Mesodermal cell (in vitro differentiated cells): ENCODE data around the gene QRFP.

Experiments
- H3K27ac ChIP-seq: 2 replicates; pipeline ENCODE4 v1.7.0; 2013; ENCODE audit warnings: mild to moderate bottlenecking, low read depth, low read length, moderate library complexity; ENCODE audit not compliant: severe bottlenecking
- H3K36me3 ChIP-seq: 2 replicates; pipeline ENCODE4 v1.7.1; 2013; ENCODE audit warnings: mild to moderate bottlenecking, low read length, moderate library complexity; ENCODE audit not compliant: control insufficient read depth, insufficient read depth
- H3K4me1 ChIP-seq: one replicate; pipeline ENCODE4 v1.7.1; 2013; ENCODE audit warnings: mild to moderate bottlenecking, low read length; ENCODE audit not compliant: insufficient read depth, control insufficient read depth, poor library complexity, severe bottlenecking
- H3K4me3 ChIP-seq: 2 replicates; pipeline ENCODE4 v1.7.0; 2013; ENCODE audit warnings: low read length, control low read depth, mild to moderate bottlenecking; ENCODE audit not compliant: insufficient read depth, poor library complexity, severe bottlenecking; ENCODE audit errors: extremely low read depth
- H3K9me3 ChIP-seq: 2 replicates; pipeline ENCODE4 v1.7.1; 2013; ENCODE audit warnings: mild to moderate bottlenecking, low read length, moderate library complexity; ENCODE audit not compliant: control insufficient read depth
- WGBS, 2 experiments: methylation state at CpG; one replicate each; pipeline ENCODE4 v1.1.5; 2013; ENCODE audit warnings: missing lambda C conversion rate in 2 of 2; ENCODE audit not compliant: insufficient coverage in 2 of 2; 5-methylcytosine and 5-hydroxymethylcytosine counted together

Gene QRFP

DNA sequence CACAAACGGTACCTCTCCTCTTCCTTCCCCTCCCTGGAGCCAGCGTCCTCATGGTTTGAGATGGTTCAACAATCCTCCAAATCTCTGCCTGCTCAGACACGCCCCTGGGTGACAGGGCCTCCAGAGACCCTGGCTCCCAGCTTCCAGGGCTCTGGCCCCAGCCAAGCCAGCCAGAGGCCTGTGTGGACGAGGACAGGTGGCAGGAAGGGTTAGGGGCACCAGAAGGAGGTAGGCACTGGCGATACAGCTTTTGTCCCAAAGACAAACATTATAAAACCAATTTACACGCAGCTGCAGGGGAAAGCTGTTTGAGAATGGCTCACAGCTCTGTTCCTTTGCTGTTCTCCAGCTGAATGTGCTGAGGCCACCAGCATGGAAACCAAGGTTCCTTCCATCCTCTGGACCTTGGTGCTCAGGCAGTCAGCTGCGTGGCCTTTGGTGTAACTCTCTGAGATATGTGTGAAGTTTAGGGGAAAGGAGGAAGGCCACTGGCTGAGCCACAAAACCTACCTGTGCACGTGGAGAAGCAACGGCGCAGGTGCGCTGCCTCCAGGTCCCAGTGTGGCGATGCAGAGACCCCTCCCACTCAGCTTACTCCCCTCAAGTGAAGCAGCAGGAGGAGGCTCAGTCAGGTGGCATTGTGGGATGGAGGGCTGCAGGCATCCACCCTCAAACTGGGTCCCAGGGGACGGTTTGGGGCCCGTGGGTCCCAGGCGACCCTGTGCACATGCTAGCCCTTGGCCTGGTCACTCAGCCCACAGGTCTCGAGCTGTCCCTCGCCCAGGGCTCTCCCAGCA, 4.3 kb upstream of the QRFP start:
- H3K4me3 ChIP-seq: no peak overlapping the region
- H3K4me1 ChIP-seq: no peaks in the 10 kb centered on the region
- no peak overlapping the region for H3K27ac ChIP-seq
- WGBS, 2 experiments: 89% methylated on average over 10 to 12 of the region's 17 CpGs
- no peaks in the 10 kb centered on the region for H3K36me3 ChIP-seq
- no peaks in the 10 kb centered on the region for H3K9me3 ChIP-seq

DNA sequence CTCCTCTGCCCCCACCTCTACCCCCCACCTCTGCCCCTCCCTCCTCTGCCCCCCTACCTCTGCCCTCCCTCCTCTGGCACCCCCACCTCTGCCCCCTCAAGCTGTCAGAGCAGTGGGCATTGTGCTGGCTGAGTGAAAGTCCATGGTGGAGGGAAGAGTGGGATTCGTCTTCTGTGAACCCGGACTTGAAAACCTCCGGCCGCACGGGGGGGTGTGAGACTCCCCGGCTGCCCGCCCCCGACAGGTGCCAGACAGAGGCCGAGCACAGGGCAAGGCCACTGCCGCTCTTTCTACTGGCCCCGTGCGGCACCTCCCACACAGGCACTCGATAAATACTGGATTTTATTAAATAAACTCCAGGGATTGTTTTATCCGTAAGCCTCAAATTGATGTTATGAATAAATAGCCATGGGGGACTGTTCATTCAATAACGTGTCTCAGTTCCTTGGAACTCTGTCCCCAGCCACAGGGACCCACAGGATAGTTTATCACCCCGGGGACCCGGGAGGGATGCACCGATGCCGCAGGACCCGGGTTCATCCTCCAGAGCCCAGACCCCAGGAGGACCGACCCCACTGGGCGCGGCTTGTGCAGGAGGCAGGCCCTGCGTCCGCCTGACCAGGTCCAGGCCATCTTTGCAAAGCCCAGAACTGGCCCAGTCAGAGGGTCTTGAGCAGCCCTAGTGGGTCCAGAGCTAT, 2.6 kb upstream of the QRFP start:
- 80 to 90% methylated on average over 22 to 24 of the region's 25 CpGs for WGBS, 2 experiments
- Histone ChIP-seq H3K4me1 (peaks cover 4% of the 10 kb centered on the region), H3K36me3 (peaks cover 3% of the 10 kb centered on the region), H3K27ac (no peak overlapping the region), H3K9me3 (no peaks in the 10 kb centered on the region), H3K4me3 (no peak overlapping the region)

DNA sequence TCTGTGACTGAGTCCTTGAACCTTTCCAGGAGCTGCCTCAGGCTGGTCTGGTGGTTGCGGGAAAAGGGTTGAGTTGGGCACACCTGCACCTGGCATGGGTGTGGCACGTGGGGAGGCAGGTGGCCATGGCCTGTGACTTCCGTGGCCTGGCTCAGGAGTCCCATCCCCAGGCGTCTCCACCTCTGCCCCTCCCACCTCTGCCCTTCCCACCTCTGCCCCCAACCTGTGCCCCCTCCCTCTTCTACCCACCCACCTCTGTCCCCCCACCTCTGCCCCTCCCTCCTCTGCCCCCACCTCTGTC, 1.9 kb upstream of the QRFP start:
- no peak overlapping the region for H3K4me3 ChIP-seq
- H3K27ac ChIP-seq: no peak overlapping the region
- peaks cover 6% of the 10 kb centered on the region for H3K36me3 ChIP-seq
- peaks cover 4% of the 10 kb centered on the region for H3K4me1 ChIP-seq
- WGBS, 2 experiments: 96 to 100% methylated on average over 1 to 4 of the region's 4 CpGs
- no peaks in the 10 kb centered on the region for H3K9me3 ChIP-seq

DNA sequence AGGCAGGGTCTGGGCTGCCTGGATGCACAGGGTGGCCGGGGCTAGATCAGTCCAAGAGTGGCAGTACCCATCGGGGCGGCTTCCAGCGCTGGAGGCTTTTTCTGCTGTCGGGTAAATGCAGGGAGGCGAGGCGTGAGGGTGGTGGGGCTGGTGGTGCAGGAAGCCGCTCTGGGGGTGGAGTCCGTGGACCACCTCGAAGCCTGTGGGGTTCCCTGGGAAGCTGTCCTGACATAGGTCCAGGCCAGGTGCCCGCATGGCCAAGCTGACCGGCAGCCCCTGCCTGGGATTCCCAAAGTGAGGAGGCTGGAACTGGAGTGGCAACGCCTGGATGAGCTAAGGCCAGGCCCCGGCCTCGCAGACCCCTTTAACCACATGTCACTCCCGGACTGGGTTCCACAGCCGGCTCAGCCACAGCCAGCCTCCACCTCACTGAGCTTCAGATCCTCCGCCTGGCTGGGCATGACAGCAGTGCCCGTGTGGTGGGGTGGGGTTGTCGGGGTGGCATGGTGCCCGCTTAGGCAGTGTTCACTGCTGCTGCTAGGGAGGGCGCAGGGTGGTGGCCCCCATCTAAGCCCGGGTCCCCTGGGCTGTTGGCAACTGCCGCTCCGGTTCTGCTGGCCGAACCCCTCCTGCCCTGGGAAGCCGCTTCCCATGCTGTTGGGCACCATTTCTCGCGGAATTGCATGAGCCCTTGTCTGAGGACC, 1.4 kb upstream of the QRFP start:
- 92 to 93% methylated on average over 14 to 26 of the region's 29 CpGs for WGBS, 2 experiments
- peaks cover 6% of the 10 kb centered on the region for H3K36me3 ChIP-seq
- H3K9me3 ChIP-seq: no peaks in the 10 kb centered on the region
- H3K4me1 ChIP-seq: peaks cover 4% of the 10 kb centered on the region
- H3K4me3 ChIP-seq: no peak overlapping the region
- no peak overlapping the region for H3K27ac ChIP-seq

DNA sequence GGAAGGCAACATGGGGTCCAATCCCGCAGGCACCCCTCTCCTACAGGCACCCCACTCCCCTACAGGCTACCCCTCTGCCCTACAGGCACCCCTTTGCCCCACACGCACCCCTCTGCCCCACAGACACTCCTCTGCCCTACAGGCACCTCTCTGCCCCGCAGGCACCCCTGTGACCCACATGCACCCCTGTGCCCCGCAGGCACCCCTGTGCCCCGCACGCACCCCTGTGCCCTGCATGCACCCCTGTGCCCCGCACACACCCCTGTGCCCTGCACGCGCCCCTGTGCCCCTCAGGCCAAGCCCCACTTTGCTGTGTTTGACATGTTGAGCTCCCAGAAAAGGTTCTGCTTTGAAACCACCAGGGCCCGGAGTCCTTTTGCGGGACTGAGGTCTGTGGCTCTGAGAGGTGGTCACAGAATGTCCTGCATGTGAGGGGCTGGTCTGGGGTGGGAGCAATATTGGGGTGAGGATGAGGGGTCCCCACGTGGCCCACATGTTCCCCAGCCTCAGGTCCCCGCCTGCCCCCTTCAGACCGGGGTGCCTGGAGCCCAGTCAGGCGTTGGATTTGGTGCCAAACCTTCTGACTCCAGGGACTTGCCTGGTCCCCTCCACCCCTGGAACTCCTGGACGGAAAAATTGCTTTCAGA, 616 bp upstream of the QRFP start:
- no peaks in the 10 kb centered on the region for H3K9me3 ChIP-seq
- H3K27ac ChIP-seq: no peak overlapping the region
- H3K4me1 ChIP-seq: peaks cover 4% of the 10 kb centered on the region
- WGBS, 2 experiments: 85 to 92% methylated on average over 13 of the region's 16 CpGs
- H3K36me3 ChIP-seq: peaks cover 12% of the 10 kb centered on the region
- no peak overlapping the region for H3K4me3 ChIP-seq

DNA sequence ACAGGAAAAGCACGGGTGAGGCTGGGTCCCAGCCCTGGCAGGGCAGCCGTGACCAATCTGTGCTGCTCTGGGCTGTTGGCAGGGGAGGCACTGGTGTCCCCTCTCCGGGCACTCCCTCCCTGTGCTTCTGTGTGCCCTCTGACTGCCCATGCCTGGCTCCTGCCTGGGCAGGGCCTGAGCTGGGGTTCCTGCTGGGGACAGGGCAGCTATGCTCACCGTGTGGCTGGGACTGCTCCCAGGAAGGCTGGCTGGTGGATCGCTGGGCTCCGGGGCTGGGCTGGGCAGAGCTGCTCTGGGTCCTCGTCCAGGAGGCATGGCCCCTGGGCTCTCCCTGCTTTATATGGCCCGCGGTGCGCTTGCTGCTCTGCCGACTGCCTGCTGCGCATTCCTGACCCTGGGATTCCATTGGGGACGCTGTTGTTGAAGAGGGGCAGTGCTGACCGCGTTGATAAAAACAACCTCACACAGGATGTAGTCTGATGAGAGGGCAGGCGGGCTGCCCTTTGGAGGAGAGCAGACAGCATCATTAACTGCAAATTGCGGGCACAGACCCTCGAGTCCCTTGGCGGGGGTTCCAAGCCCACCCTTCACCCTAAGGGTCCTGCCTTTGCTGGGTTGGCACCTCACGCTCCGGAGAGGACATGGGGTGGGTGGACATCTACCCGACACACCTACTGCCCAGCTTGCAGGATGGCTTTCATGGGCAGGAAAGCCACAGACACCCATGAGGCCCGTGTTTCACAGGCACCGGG, 955 bp downstream of the QRFP start:
- WGBS, 2 experiments: 84 to 85% methylated on average over 22 to 24 of the region's 24 CpGs
- peaks cover 4% of the 10 kb centered on the region for H3K4me1 ChIP-seq
- no peak overlapping the region for H3K4me3 ChIP-seq
- H3K9me3 ChIP-seq: no peaks in the 10 kb centered on the region
- no peak overlapping the region for H3K27ac ChIP-seq
- peaks cover 26% of the 10 kb centered on the region for H3K36me3 ChIP-seq

DNA sequence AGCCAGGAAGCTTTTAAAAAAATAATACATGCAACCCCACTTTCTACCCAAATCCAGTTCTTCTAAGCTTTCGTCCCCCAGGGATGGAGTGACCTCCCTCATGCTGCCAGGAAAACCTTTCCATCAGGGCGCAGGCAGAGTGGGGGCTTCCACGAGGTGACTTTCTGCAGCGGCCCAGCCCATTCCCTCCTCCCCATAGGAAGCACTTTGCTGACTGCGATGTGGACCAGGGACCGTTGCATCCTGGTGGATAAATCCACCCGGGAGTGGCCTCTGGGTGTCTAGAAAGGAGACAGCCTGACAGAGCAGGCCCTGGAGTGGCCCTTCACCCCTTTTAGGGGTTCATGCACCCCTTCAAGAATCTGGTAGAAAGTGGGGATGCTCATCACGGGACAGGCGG, 1.6 kb downstream of the QRFP start:
- Histone ChIP-seq H3K36me3 (peaks cover 32% of the 10 kb centered on the region), H3K27ac (no peak overlapping the region), H3K4me1 (peaks cover 4% of the 10 kb centered on the region), H3K4me3 (no peak overlapping the region), H3K9me3 (no peaks in the 10 kb centered on the region)
- WGBS, 2 experiments: 91 to 92% methylated on average over 7 to 8 of the region's 9 CpGs

DNA sequence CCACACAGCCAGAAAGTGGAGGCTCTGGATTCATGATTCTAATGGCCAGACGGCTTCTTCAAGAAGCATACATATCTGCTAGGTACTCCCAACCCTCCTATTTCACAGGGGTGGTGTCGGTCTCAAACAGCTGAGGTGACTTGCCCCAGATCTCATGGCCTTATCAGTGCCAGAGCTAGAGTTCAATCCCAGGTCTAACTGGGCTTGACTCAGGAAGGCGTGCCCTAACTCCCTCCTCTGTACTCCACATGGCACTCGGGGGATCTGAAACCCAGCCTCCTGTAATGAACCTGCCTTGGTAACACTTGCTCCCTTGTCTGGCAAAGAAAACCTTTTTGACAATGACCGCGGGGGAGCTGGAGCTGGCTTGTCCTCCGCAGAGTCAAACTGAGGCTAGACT, 2.1 kb downstream of the QRFP start:
- WGBS, 2 experiments: 91 to 94% methylated on average over 7 of the region's 7 CpGs
- no peak overlapping the region for H3K4me3 ChIP-seq
- H3K27ac ChIP-seq: no peak overlapping the region
- H3K36me3 ChIP-seq: peaks cover 35% of the 10 kb centered on the region
- peaks cover 4% of the 10 kb centered on the region for H3K4me1 ChIP-seq
- H3K9me3 ChIP-seq: no peaks in the 10 kb centered on the region

DNA sequence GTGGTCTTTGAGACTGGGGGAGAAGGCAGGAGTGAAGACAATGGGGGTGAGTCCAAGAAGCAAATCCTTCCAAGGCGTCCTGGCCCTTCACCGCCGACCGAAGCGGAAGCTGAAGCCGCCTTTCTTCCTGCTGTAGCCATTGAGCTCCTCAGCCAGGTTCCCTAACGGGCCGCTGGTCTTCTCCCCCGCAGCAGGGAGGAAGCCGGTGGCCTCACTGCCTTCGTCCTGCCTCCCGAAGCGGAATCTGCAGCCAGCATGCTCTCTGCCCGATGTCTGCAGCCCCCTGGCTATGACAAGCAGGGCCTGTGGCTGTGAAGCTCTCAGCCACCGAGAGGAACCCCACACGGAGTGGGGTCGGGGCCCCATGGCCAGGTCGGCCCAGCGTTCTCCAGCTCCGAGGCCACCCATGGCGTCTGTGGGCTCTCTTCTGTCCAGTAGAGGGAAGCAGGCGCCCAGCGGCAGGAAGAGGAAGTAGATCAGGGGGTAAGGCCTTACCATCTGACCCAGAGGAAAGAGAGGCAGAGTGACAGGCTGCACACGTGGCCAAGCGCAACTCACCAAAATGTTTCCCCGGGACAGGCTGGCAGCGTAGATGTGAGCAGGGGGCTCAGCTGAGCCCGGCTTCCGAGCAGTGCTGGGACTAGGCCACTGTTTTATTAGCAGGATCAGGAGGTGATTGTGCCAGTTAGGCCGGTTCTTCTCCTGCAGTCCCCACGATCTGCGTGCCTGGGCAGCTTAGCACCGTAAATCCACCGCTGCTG, 3.1 kb downstream of the QRFP start:
- no peak overlapping the region for H3K4me3 ChIP-seq
- peaks cover 42% of the 10 kb centered on the region for H3K36me3 ChIP-seq
- 87% methylated on average over 31 to 33 of the region's 34 CpGs for WGBS, 2 experiments
- no peaks in the 10 kb centered on the region for H3K9me3 ChIP-seq
- H3K4me1 ChIP-seq: peaks cover 4% of the 10 kb centered on the region
- no peak overlapping the region for H3K27ac ChIP-seq
